Stimulated activated CD4-positive, alpha-beta T cell treated with anti-CD3 and anti-CD28 coated beads, Interleukin-1b, Interleukin-23, amount 100 ng/mL, for 4 hours (primary cell): ENCODE measurements around the gene HK3.

Experiments used
- DNase-seq, 2 donors: peaks; one replicate each; pipeline ENCODE4 v3.0.0-alpha.2; 2020; ENCODE audit warnings: low read depth in 2 of 2

HK3 gene

GRCh38 chr5:176899296-176899891 lies at the start of gene HK3:
Gene HK3, minus strand, starts transcription at chr5:176899346. Its CDS starts 3,187 bp downstream, at chr5:176896159.
- no peak for DNase-seq

- no peak for DNase-seq
Measured at GRCh38 chr5:176948458-176948857, 49.3 kb upstream of the HK3 start.

- no peak for DNase-seq
Measured at GRCh38 chr5:176947847-176948246, 48.7 kb upstream of the HK3 start.

GRCh38 chr5:176944268-176944667 lies 45.1 kb upstream of the HK3 start:
- DNase-seq, result no peak

GRCh38 chr5:176943816-176944215 lies 44.7 kb upstream of the HK3 start:
- no peak for DNase-seq

GRCh38 chr5:176941951-176942350 lies 42.8 kb upstream of the HK3 start:
- no peak for DNase-seq

GRCh38 chr5:176938472-176938871 lies 39.3 kb upstream of the HK3 start:
- no peak for DNase-seq

- no peak for DNase-seq
Measured at GRCh38 chr5:176935017-176935416, 35.9 kb upstream of the HK3 start.

GRCh38 chr5:176934309-176934930 lies 35.3 kb upstream of the HK3 start:
- DNase-seq, result no peak

GRCh38 chr5:176929654-176930053 lies 30.5 kb upstream of the HK3 start:
- no peak for DNase-seq

- DNase-seq, result no peak
Measured at GRCh38 chr5:176927562-176927961, 28.4 kb upstream of the HK3 start.

GRCh38 chr5:176922817-176923216 lies 23.7 kb upstream of the HK3 start:
- no peak for DNase-seq

- DNase-seq, result no peak
Measured at GRCh38 chr5:176921714-176922113, 22.6 kb upstream of the HK3 start.

GRCh38 chr5:176918613-176919012 lies 19.5 kb upstream of the HK3 start:
- DNase-seq, result no peak

- no peak for DNase-seq
Measured at GRCh38 chr5:176916337-176916736, 17.2 kb upstream of the HK3 start.

GRCh38 chr5:176915906-176916305 lies 16.8 kb upstream of the HK3 start:
- no peak for DNase-seq

- no peak for DNase-seq
Measured at GRCh38 chr5:176912115-176912514, 13.0 kb upstream of the HK3 start.

GRCh38 chr5:176908675-176909368 lies 9.7 kb upstream of the HK3 start:
- no peak for DNase-seq

GRCh38 chr5:176906796-176907195 lies 7.7 kb upstream of the HK3 start:
- no peak for DNase-seq

GRCh38 chr5:176906126-176906525 lies 7.0 kb upstream of the HK3 start:
- DNase-seq, result no peak

- no peak for DNase-seq
Measured at GRCh38 chr5:176904276-176904675, 5.1 kb upstream of the HK3 start.

- DNase-seq, result no peak
Measured at GRCh38 chr5:176902911-176903664, 3.9 kb upstream of the HK3 start.
